NCI-H128 (cell line): Measurements from ENCODE around the gene CCL3.
"Not testable (repeated sequence)": the region's sequence is repeated elsewhere in the genome, so short reads cannot be mapped to it uniquely, and the experiment has no call there.

Source experiments
- DNase-seq: peaks from one replicate; lab custom pipeline; 2025; ENCODE audit not compliant: unreplicated experiment; lab: John Stamatoyannopoulos, UW

Gene CCL3

DNA sequence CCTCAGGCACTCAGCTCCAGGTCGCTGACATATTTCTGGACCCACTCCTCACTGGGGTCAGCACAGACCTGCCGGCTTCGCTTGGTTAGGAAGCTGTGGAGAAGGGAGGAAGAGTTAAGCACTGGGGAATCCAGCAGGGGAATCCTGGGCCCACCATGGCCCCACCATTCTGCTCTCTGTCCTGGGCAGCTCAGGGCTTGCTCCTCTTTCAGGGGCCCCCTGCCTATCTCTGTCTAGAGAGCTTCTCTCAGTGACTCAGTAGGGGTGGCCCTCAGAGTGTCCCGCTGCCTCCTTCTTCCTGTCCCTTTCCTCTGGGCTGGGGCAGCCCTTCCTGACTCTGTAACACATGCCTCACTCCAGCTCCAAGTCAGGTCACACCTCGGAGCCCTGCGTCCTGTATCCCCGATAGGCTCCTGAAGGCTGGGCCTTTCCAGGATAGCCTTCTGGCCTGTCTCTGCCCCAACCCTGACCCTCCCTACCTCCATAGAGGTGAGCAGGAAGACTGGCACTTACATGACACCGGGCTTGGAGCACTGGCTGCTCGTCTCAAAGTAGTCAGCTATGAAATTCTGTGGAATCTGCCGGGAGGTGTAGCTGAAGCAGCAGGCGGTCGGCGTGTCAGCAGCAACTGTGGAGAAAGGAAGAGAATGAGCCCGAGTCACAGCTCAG, 1.1 kb downstream of the CCL3 start:
- DNase-seq = no peak

- not testable (repeated sequence) for DNase-seq
Measured at GRCh38 chr17:36087897-36088572, 1.9 kb downstream of the CCL3 start.

- not testable (repeated sequence) for DNase-seq
Measured at GRCh38 chr17:36087471-36087870, 2.5 kb downstream of the CCL3 start.

GRCh38 chr17:36086791-36087190, 3.2 kb downstream of the CCL3 start:
- no peak for DNase-seq

DNA sequence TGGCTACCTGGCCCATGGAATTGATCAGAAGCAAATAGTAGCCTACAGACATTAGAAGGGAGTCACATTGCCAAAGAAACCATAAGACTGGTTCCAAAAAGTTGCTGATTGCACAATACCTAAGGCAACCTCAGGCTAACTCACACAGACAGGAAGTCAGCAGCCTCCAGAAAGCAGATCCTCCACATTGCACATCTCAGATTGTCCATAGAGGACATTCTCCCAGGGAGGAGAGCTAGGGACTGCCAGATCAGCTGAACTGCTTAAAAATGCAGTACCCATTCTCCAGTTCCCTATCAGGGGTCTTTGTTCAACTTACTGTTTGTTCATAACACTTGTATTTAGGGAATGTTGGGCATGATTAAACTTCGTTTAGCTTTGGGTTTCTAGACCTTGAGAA, 4.2 kb downstream of the CCL3 start:
- DNase-seq = no peak

- not testable (repeated sequence) for DNase-seq
Measured at GRCh38 chr17:36083691-36084090, 6.3 kb downstream of the CCL3 start.

- DNase-seq = not testable (repeated sequence)
Measured at GRCh38 chr17:36082482-36083120, 7.3 kb downstream of the CCL3 start.

GRCh38 chr17:36081681-36082471, 8.1 kb downstream of the CCL3 start:
- not testable (repeated sequence) for DNase-seq

GRCh38 chr17:36074365-36074764, 15.6 kb downstream of the CCL3 start:
- DNase-seq = no peak

DNA sequence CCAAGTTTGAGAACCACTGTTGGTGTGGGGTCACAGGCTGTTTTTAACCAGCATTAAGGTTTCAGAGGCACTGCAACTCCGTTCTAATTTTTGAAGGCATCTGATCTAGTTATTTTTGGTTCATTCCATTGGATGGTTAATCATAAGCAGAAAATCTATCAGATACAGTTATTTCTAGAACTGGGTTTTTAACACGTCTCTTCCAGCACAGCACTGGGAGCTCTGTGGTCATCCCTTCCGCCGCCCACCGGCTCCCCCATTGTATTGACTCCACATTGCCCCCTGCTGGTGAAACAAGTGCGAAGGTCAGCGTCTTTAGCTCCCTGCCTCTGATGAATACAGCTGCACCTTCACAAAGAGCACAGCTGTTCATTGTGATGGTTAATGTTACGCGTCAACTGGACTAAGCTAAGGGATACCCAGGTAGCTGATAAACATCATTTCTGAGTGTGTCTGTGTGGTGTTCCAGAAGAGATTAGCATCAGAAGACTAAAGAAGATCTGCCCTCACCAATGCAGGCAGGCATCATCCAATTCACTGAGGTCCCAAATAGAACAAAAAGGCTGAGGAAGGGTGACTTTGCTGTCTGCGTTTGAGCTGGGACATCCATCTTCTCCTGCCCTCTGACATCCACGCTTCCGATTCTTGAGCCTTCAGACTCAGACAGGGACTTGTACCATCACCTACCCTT, 17.4 kb downstream of the CCL3 start:
- no peak for DNase-seq

- DNase-seq = no peak
Measured at GRCh38 chr17:36071751-36072150, 18.2 kb downstream of the CCL3 start.

- DNase-seq = no peak
Measured at GRCh38 chr17:36070427-36070826, 19.5 kb downstream of the CCL3 start.

DNA sequence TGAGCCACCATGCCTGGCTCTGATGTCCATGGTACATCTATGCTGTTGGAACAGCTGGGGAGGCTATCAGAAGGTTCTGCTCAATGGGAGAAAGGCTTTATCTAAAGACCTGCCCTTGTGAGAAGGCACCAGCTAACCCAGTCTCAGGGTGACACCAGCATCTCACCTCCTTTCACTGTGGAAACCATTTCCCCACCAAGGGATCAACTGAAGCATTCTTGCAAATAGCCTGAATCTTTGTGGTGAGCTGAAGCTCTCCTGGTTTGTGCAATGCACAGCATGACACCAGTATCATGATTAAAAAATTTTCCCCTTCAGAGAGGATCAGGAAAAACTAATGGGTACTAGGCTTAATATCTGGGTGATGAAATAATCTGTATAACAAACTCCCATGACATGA, 20.8 kb downstream of the CCL3 start:
- no peak for DNase-seq

- no peak for DNase-seq
Measured at GRCh38 chr17:36068524-36068923, 21.4 kb downstream of the CCL3 start.

GRCh38 chr17:36066365-36066985, 23.5 kb downstream of the CCL3 start:
- DNase-seq = no peak

GRCh38 chr17:36063786-36064541, 26.0 kb downstream of the CCL3 start, which contains the start of gene CCL18:
TSS of gene CCL18 (plus strand) at chr17:36064272. CDS start at chr17:36064343, 71 bp downstream.
- no peak for DNase-seq

DNA sequence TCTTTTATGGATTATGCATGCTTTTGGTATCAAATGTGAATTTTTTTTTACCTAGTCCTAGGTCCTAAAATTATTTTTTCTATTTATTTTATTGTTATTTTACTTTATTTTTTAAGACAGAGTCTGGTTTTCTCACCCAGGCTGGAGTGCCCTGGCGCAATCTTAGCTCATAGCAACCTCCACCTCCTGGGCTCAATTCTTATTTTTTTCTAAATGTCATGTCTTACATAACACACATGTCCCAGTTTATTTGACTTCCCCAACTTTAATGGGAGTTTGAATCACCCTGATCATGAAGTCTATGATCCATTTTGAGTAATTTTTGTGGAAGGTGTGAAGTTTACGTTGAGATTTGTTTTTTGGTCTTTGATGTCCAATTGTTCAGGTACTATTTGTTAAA, 29.1 kb downstream of the CCL3 start:
- no peak for DNase-seq

GRCh38 chr17:36059406-36059805, 30.5 kb downstream of the CCL3 start:
- no peak for DNase-seq

DNA sequence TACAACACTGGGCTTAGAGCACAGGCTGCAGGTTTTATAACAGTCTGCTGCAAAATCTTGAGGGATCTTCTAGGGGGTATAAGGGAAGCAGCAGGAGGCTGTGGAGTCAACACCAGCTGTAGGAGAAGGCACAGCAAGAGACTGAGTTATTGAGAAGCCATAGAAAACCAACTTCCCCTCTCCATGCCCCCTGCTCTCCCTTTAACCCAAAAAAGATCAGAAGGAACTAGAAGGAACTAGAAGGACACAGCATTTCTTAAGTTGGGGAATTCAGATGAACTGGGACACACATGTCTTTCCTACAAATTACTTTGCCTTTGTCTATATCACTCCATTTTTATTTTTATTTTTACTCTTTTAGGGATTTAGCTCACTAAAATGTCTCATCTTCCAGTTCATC, 32.0 kb downstream of the CCL3 start:
- no peak for DNase-seq
